HCT116 (cell line): Measurements from ENCODE around the gene PEG3. TPM values are rescaled to one million over a fixed set of nuclear protein-coding genes. Genes with fewer than 3 reads are reported as not detected.

ENCODE experiments used
- ATAC-seq: fragments of 200-7000 bp; cut with Tn5 transposase; 2 replicates; pipeline ENCODE4 v1.9.1; 2020; ENCODE audit warnings: mild to moderate bottlenecking, moderate library complexity
- BruUV-seq: library from RNA; stranded (reverse); fragments of 400-500 nt; replicated peaks from 2 replicates; lab custom pipeline; 2021; lab: Mats Ljungman, UMichigan
- CTCF ChIA-PET: fragments of 300-600 bp; sonication (Branson Sonifier 250); formaldehyde crosslinking; loops from one replicate; lab custom pipeline; 2021; ENCODE audit warnings: antibody characterized with exemption; lab: Charles Lee
- POLR2A ChIA-PET: fragments of 300-600, 350-600 bp; sonication (Branson Sonifier 250); formaldehyde crosslinking; loops from one replicate; lab custom pipeline; 2021; ENCODE audit warnings: antibody characterized with exemption; lab: Charles Lee
- RAD21 ChIA-PET, 2 experiments: fragments of 300-600 bp; sonication (Branson Sonifier 250); formaldehyde crosslinking; loops; one replicate each; lab custom pipeline; 2023; ENCODE audit warnings: low total read pairs in 2 of 2; ENCODE audit not compliant: uncharacterized antibody in 2 of 2, unreplicated experiment in 2 of 2, low non-redundant PET in 1 of 2; lab: Charles Lee
- DNase-seq: peaks from one replicate; pipeline ENCODE4 v3.0.0-alpha.2; 2010; ENCODE audit warnings: low read depth, low spot score
- H2AFZ ChIP-seq: fragments of 200-600 bp; shearing (Covaris generic), sonication (generic); 2 replicates; pipeline ENCODE4 v1.6.1; 2017; ENCODE audit warnings: low read depth, mixed run types, mixed read lengths, antibody characterized with exemption, low read length; ENCODE audit not compliant: poor library complexity, severe bottlenecking
- H3K27ac ChIP-seq: 2 replicates; pipeline ENCODE4 v1.5.1; 2012; ENCODE audit warnings: low read depth, low read length
- H3K27me3 ChIP-seq: fragments of 200-600 bp; sonication (generic); 2 replicates; pipeline ENCODE4 v1.6.1; 2016; ENCODE audit warnings: mixed run types, low read length, mixed read lengths; ENCODE audit not compliant: insufficient read depth
- H3K36me3 ChIP-seq, 2 experiments: fragments of 200-500 bp in 1 of 2; fragments of 200-600 bp in 1 of 2; sonication (Bioruptor generic) in 1 of 2; sonication (generic) in 1 of 2; 2 replicates each; pipeline versions ENCODE4 v1.5.1 to v1.6.1; 2014 to 2016; ENCODE audit warnings: low read length in 2 of 2, inconsistent platforms in 1 of 2, mixed read lengths in 1 of 2, mixed run types in 1 of 2; ENCODE audit not compliant: insufficient read depth in 2 of 2, control insufficient read depth in 1 of 2
- H3K4me1 ChIP-seq, 2 experiments: fragments of 200-600 bp in 1 of 2; sonication (generic) in 1 of 2; 2 replicates each; pipeline versions ENCODE4 v1.5.1 to v1.6.1; 2012 to 2017; ENCODE audit warnings: low read length in 2 of 2, inconsistent platforms in 1 of 2, mild to moderate bottlenecking in 1 of 2, mixed read lengths in 1 of 2, mixed run types in 1 of 2, moderate library complexity in 1 of 2; ENCODE audit not compliant: insufficient read depth in 2 of 2, control insufficient read depth in 1 of 2
- H3K4me2 ChIP-seq: fragments of 200-600 bp; sonication (generic); 2 replicates; pipeline ENCODE4 v1.6.1; 2017; ENCODE audit warnings: mixed run types, low read length, mixed read lengths
- H3K4me3 ChIP-seq, 2 experiments: fragments of 200-600 bp in 1 of 2; sonication (generic) in 1 of 2; replicated peaks in 1 of 2; 2 replicates each; pipeline ENCODE4 v1.5.1; 2011 to 2016; ENCODE audit warnings: low read length in 2 of 2, control low read depth in 1 of 2, low read depth in 1 of 2, mild to moderate bottlenecking in 1 of 2, mixed read lengths in 1 of 2, mixed run types in 1 of 2
- H3K79me2 ChIP-seq: fragments of 200-600 bp; sonication (generic); 2 replicates; pipeline ENCODE4 v1.6.1; 2017; ENCODE audit warnings: mild to moderate bottlenecking, mixed run types, low read length, moderate library complexity, mixed read lengths; ENCODE audit not compliant: insufficient read depth
- H3K9ac ChIP-seq: fragments of 200-600 bp; sonication (generic); 2 replicates; pipeline ENCODE4 v1.6.1; 2016; ENCODE audit warnings: low read length, mixed read lengths
- H3K9me2 ChIP-seq: fragments of 200-600 bp; sonication (generic), shearing (Covaris generic); 2 replicates; pipeline ENCODE4 v1.6.1; 2017; ENCODE audit warnings: mixed run types, mild to moderate bottlenecking, moderate library complexity; ENCODE audit not compliant: insufficient read depth
- H3K9me3 ChIP-seq, 2 experiments: fragments of 200-500 bp in 1 of 2; fragments of 200-600 bp in 1 of 2; sonication (Bioruptor generic) in 1 of 2; sonication (generic) in 1 of 2; 2 replicates each; pipeline ENCODE4 v1.6.1; 2014 to 2017; ENCODE audit warnings: low read length in 2 of 2, mixed read lengths in 2 of 2, inconsistent platforms in 1 of 2, low read depth in 1 of 2, mild to moderate bottlenecking in 1 of 2, mixed run types in 1 of 2, moderate library complexity in 1 of 2; ENCODE audit not compliant: control insufficient read depth in 1 of 2, insufficient read depth in 1 of 2
- H4K20me1 ChIP-seq: fragments of 200-600 bp; sonication (generic), shearing (Covaris generic); 2 replicates; pipeline ENCODE4 v1.6.1; 2017; ENCODE audit warnings: mixed run types, mild to moderate bottlenecking, moderate library complexity; ENCODE audit not compliant: insufficient read depth
- CBX3 ChIP-seq: IDR thresholded peaks from 2 replicates; pipeline ENCODE4 v1.6.1; 2012; ENCODE audit warnings: low read depth
- CEBPB ChIP-seq: IDR thresholded peaks from 2 replicates; pipeline ENCODE4 v1.6.1; 2012; ENCODE audit warnings: low read depth
- EGR1 ChIP-seq: IDR thresholded peaks from 2 replicates; pipeline ENCODE4 v1.6.1; 2012; ENCODE audit warnings: low read depth
- ELF1 ChIP-seq: IDR thresholded peaks from 2 replicates; pipeline ENCODE4 v1.6.1; 2012; ENCODE audit warnings: low read depth, borderline replicate concordance
- EZH2 ChIP-seq: fragments of 200-600 bp; sonication (generic); IDR thresholded peaks from 2 replicates; pipeline ENCODE4 v1.6.1; 2017; ENCODE audit warnings: antibody characterized with exemption, mixed run types
- EZH2phosphoT487 ChIP-seq: fragments of 200-600 bp; IDR thresholded peaks from 2 replicates; pipeline ENCODE4 v1.6.1; 2018; ENCODE audit warnings: antibody characterized with exemption, borderline replicate concordance
- FOSL1 ChIP-seq: IDR thresholded peaks from 2 replicates; pipeline ENCODE4 v1.6.1; 2012; ENCODE audit warnings: low read depth
- POLR2A ChIP-seq: IDR thresholded peaks from 2 replicates; pipeline ENCODE4 v1.7.0; 2011; ENCODE audit warnings: borderline replicate concordance; ENCODE audit not compliant: insufficient read depth, insufficient read length; ENCODE audit errors: extremely low read depth
- POLR2AphosphoS5 ChIP-seq: IDR thresholded peaks from 2 replicates; pipeline ENCODE4 v1.6.1; 2011; ENCODE audit warnings: mild to moderate bottlenecking, low read depth, low read length, moderate library complexity
- RAD21 ChIP-seq: IDR thresholded peaks from 2 replicates; pipeline ENCODE4 v1.6.1; 2012; ENCODE audit warnings: low read depth, mild to moderate bottlenecking
- SIN3A ChIP-seq: IDR thresholded peaks from 2 replicates; pipeline ENCODE4 v1.6.1; 2012; ENCODE audit warnings: low read depth
- SP1 ChIP-seq: IDR thresholded peaks from 2 replicates; pipeline ENCODE4 v1.6.1; 2012; ENCODE audit warnings: low read depth
- SRF ChIP-seq: IDR thresholded peaks from 2 replicates; pipeline ENCODE4 v1.6.1; 2012; ENCODE audit warnings: low read depth
- YY1 ChIP-seq: IDR thresholded peaks from 2 replicates; pipeline ENCODE4 v1.6.1; 2011; ENCODE audit warnings: low read length, low read depth, moderate library complexity, mild to moderate bottlenecking; ENCODE audit not compliant: insufficient replicate concordance; ENCODE audit errors: extremely low read depth
- ZFX ChIP-seq: fragments of 450-650 bp; IDR thresholded peaks from 2 replicates; pipeline ENCODE4 v1.6.1; 2017
- intact Hi-C: fragments of 100-400 bp; cut with micrococcal nuclease; formaldehyde crosslinking; loops from 2 replicates; pipeline ENCODE4 v1.10.0; 2022
- total RNA-seq: library from RNA; stranded (reverse); gene quantifications from one replicate; pipeline ENCODE4 v1.2.1, GENCODE V29; 2021; ENCODE audit not compliant: unreplicated experiment
- TF ChIP-seq, protein P1 (sequence below): IDR thresholded peaks from 2 replicates; pipeline ENCODE4 v1.6.1; 2011; ENCODE audit warnings: mild to moderate bottlenecking, low read length, moderate library complexity; ENCODE audit not compliant: insufficient replicate concordance; ENCODE audit errors: extremely low read depth
- TF ChIP-seq, protein P2 (sequence below): IDR thresholded peaks from 2 replicates; pipeline ENCODE4 v1.6.1; 2012; ENCODE audit warnings: low read depth
- TF ChIP-seq, protein P3 (sequence below): IDR thresholded peaks from 2 replicates; pipeline ENCODE4 v1.6.1; 2012
- TF ChIP-seq, protein P4 (sequence below), 3 experiments: fragments of 200-600 bp in 1 of 3; sonication (generic) in 1 of 3; IDR thresholded peaks in 2 of 3; conservative IDR thresholded peaks in 1 of 3; 2 replicates each; pipeline ENCODE4 v1.5.1; 2012 to 2017; ENCODE audit warnings: low read depth in 2 of 3, low read length in 2 of 3, antibody characterized with exemption in 1 of 3, borderline replicate concordance in 1 of 3, control low read depth in 1 of 3, mild to moderate bottlenecking in 1 of 3, mixed read lengths in 1 of 3, mixed run types in 1 of 3, moderate library complexity in 1 of 3; ENCODE audit not compliant: insufficient read depth in 1 of 3

Gene PEG3
- total RNA-seq, 1 experiment from 2014 or later: 0.34 TPM

DNA sequence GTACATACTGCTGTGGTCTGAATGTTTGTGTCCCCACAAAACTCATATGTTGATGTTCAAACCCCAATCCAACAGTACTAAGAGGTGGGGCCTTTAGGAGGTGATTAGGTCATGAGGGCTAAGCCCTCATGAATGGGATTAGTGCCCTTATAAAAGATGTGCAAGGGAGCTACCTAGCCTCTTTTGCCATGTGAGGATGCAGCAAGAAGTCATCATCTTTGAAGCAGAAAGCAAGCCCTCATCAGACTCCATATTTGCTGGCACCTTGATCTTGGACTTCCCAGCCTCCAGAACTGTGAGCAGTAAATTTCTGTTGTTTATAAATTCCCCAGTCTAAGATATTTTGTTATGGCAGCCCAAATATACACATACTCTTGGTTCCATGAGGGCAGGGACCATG lies 33.9 kb downstream of the PEG3 start:
- Histone ChIP-seq H3K9me2 (no peaks in the 10 kb centered on the region), H3K79me2 (no peaks in the 10 kb centered on the region), H3K9me3 (peaks cover 28 to 43% of the 10 kb centered on the region in 2 experiments; a peak in 2 of 4 replicates), H3K27ac (no peak overlapping the region), H3K9ac (no peak overlapping the region), H3K36me3 (no peaks in the 10 kb centered on the region; a peak in 1 of 4 replicates), H3K4me2 (no peak overlapping the region), H3K27me3 (no peaks in the 10 kb centered on the region), H2AFZ (no peak overlapping the region), H3K4me3 (no peak overlapping the region), H3K4me1 (no peaks in the 10 kb centered on the region), H4K20me1 (no peaks in the 10 kb centered on the region)
- RAD21 ChIA-PET: no interaction called here
- TF ChIP-seq EZH2phosphoT487 (no peak), FOSL1 (no peak), EGR1 (no peak), SIN3A (no peak), YY1 (no peak), SRF (no peak), POLR2AphosphoS5 (no peak), ZFX (no peak), CBX3 (no peak), CEBPB (no peak), SP1 (no peak), RAD21 (no peak), POLR2A (no peak), EZH2 (no peak), ELF1 (no peak)
- TF ChIP-seq, protein P1, sequence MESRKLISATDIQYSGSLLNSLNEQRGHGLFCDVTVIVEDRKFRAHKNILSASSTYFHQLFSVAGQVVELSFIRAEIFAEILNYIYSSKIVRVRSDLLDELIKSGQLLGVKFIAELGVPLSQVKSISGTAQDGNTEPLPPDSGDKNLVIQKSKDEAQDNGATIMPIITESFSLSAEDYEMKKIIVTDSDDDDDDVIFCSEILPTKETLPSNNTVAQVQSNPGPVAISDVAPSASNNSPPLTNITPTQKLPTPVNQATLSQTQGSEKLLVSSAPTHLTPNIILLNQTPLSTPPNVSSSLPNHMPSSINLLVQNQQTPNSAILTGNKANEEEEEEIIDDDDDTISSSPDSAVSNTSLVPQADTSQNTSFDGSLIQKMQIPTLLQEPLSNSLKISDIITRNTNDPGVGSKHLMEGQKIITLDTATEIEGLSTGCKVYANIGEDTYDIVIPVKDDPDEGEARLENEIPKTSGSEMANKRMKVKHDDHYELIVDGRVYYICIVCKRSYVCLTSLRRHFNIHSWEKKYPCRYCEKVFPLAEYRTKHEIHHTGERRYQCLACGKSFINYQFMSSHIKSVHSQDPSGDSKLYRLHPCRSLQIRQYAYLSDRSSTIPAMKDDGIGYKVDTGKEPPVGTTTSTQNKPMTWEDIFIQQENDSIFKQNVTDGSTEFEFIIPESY: no peak
- TF ChIP-seq, protein P2, sequence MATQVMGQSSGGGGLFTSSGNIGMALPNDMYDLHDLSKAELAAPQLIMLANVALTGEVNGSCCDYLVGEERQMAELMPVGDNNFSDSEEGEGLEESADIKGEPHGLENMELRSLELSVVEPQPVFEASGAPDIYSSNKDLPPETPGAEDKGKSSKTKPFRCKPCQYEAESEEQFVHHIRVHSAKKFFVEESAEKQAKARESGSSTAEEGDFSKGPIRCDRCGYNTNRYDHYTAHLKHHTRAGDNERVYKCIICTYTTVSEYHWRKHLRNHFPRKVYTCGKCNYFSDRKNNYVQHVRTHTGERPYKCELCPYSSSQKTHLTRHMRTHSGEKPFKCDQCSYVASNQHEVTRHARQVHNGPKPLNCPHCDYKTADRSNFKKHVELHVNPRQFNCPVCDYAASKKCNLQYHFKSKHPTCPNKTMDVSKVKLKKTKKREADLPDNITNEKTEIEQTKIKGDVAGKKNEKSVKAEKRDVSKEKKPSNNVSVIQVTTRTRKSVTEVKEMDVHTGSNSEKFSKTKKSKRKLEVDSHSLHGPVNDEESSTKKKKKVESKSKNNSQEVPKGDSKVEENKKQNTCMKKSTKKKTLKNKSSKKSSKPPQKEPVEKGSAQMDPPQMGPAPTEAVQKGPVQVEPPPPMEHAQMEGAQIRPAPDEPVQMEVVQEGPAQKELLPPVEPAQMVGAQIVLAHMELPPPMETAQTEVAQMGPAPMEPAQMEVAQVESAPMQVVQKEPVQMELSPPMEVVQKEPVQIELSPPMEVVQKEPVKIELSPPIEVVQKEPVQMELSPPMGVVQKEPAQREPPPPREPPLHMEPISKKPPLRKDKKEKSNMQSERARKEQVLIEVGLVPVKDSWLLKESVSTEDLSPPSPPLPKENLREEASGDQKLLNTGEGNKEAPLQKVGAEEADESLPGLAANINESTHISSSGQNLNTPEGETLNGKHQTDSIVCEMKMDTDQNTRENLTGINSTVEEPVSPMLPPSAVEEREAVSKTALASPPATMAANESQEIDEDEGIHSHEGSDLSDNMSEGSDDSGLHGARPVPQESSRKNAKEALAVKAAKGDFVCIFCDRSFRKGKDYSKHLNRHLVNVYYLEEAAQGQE: no peak
- TF ChIP-seq, protein P3, sequence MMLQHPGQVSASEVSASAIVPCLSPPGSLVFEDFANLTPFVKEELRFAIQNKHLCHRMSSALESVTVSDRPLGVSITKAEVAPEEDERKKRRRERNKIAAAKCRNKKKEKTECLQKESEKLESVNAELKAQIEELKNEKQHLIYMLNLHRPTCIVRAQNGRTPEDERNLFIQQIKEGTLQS: no peak
- TF ChIP-seq, protein P4, sequence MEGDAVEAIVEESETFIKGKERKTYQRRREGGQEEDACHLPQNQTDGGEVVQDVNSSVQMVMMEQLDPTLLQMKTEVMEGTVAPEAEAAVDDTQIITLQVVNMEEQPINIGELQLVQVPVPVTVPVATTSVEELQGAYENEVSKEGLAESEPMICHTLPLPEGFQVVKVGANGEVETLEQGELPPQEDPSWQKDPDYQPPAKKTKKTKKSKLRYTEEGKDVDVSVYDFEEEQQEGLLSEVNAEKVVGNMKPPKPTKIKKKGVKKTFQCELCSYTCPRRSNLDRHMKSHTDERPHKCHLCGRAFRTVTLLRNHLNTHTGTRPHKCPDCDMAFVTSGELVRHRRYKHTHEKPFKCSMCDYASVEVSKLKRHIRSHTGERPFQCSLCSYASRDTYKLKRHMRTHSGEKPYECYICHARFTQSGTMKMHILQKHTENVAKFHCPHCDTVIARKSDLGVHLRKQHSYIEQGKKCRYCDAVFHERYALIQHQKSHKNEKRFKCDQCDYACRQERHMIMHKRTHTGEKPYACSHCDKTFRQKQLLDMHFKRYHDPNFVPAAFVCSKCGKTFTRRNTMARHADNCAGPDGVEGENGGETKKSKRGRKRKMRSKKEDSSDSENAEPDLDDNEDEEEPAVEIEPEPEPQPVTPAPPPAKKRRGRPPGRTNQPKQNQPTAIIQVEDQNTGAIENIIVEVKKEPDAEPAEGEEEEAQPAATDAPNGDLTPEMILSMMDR (IDR thresholded peaks at IDR 0.05 in 2 of 3, conservative IDR thresholded peaks at IDR 0.05 in 1 of 3; ENCODE audit: borderline replicate concordance in 1 of 3, insufficient read depth in 1 of 3, low read depth in 2 of 3, low read length in 2 of 3): no peak
- POLR2A ChIA-PET: no interaction called here
- DNase-seq (no peak), ATAC-seq (no peak)
- BruUV-seq: no TSS peak
- CTCF ChIA-PET: no interaction called here
- intact Hi-C loops: no loop called here
